GM18873 (cell line): ENCODE data around the gene UBL4A.
"Not testable (repeated sequence)": the region's sequence is repeated elsewhere in the genome, so short reads cannot be mapped to it uniquely, and the experiment has no call there.

Source experiments
- ATAC-seq: cut with Tn5 transposase; IDR thresholded peaks from one replicate; pipeline ENCODE4 v1.9.1; 2021; ENCODE audit warnings: mild to moderate bottlenecking, moderate library complexity, moderate number of reproducible peaks; ENCODE audit not compliant: unreplicated experiment, low FRiP score

Gene UBL4A

GRCh38 chrX:154509455-154509854 is 23.0 kb upstream of the UBL4A start:
- no peak for ATAC-seq

- no peak for ATAC-seq
Measured at GRCh38 chrX:154508384-154508745, 21.9 kb upstream of the UBL4A start.

GRCh38 chrX:154507673-154508383 is 21.4 kb upstream of the UBL4A start:
- ATAC-seq = no peak

GRCh38 chrX:154506483-154507332 is 20.3 kb upstream of the UBL4A start:
- ATAC-seq = no peak

GRCh38 chrX:154505734-154506133 is 19.3 kb upstream of the UBL4A start:
- no peak for ATAC-seq

- no peak for ATAC-seq
Measured at GRCh38 chrX:154502989-154503388, 16.6 kb upstream of the UBL4A start.

DNA sequence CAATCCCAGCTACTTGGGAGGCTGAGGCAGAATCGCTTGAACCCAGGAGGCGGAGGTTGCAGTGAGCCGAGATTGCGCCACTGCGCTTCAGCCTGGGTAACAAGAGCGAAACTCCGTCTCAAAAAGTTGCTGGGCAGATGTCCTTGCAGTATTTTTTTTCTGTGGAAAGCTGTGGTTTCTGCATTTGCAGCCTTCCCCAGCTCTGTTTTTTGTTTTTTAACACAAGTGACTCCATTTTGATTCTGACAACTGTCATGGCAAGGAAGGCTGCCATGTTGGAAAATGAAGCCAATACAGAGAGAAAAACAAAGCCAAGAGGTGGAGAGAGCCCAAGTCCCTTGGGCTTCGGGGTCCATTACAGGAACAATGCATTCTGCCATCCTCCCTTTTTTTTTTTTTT is 15.7 kb upstream of the UBL4A start:
- ATAC-seq = no peak

GRCh38 chrX:154501423-154501822 is 15.0 kb upstream of the UBL4A start:
- ATAC-seq = not testable (repeated sequence)

DNA sequence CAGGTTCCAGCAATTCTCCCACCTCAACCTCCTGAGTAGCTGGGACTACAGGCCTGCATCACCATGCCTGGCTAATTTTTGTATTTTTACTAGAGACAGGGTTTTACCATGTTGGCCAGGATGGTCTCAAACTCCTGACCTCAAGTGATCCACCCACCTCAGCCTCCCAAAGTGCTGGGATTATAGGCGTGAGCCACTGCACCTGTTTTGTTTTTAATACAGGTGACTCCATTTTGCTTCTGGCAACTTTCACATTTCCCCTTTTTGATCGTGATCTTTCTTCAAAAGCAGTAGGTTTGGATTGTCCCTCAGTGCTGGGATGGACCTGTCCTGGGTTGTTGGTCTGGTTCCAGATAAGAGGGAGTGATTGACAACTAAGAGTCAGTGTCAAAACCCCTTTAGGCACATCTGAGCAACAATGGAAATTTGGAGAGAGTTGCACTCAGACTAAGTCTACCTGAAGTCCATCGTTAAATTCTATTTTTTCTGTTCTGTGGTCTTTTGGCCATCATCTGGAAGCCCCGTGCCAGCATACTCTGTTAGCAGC is 10.2 kb upstream of the UBL4A start:
- ATAC-seq = not testable (repeated sequence)

- ATAC-seq = no peak
Measured at GRCh38 chrX:154495472-154495922, 9.1 kb upstream of the UBL4A start.

DNA sequence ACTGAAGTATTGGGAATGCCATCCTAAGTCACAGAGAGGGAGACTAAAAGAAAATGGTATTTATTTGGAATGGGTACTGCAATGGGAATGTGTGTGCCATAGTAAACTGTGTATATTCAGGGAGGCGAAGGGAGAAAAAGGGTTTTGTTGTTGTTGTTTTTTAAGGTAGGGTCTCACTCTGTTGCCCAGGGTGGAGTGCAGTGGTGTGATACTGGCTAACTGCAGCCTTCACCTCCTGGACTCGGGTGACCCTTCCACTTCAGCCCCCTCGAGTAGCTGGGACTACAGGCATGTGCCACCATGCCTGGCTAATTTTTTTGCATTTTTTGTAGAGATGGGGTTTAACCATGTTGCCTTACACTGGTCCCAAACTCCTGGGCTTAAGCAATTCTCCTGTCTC is 8.3 kb upstream of the UBL4A start:
- no peak for ATAC-seq

DNA sequence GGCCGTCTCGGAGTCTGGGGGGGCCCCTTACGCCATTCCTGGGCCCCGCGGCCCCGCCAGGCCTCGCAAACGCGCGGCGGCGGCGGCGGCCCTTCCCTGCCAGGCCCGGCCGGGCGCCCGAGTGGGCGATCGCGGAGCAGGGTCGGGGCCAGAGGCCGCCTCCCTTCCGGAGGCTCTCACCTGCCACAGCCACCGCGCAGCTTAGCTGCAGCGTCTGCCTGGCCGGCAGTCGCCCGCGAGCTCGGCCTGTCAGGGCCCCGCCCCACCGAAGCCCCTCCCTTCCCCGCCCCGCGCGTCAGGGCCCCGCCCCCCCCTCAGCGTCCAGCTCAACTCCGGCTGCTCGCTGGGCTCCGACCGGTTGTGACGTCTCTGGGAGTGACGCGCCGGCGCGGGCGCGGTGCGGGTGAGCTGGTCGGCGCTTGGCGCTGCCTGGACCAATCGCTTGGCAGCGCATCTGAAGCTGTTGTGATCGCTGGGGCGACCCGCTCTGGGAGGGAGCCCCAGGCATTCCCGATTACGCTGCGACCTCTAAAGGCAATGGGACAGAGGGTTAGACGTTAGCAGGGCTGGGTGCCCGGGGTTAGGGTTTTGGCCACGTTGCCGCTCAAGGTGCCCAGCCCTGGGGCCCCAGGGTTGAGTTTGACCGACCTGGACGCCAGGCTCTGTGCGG is 4.1 kb upstream of the UBL4A start, which contains the start of gene SLC10A3:
Gene SLC10A3 (minus strand): TSS at position 216 of the 670 bp plus-strand sequence. CDS start 1,689 bp downstream, outside the sequence.
- peak; percentile 52 for ATAC-seq

- peak; percentile 1 for ATAC-seq
Measured at GRCh38 chrX:154490021-154490413, 3.6 kb upstream of the UBL4A start.

DNA sequence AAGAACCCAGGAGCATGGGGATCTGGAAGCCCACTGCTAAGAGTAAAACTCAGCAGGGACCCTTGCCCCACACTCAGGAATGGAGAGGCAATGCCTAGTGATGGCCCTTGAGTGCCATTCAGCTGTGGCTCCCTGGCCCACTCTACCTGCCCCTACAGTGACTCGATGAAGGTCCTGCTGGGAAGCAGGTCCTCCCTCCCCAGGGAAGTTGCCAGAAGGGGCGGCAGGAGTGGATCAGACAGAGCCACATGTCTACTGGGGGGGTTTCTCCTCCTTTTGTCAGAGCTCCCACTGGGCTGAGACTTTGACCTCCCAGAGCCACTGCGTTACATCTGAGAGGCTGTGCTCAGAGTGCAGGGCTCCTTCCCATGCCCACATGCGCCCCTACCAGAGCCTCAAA is 2.8 kb upstream of the UBL4A start:
- ATAC-seq = no peak

DNA sequence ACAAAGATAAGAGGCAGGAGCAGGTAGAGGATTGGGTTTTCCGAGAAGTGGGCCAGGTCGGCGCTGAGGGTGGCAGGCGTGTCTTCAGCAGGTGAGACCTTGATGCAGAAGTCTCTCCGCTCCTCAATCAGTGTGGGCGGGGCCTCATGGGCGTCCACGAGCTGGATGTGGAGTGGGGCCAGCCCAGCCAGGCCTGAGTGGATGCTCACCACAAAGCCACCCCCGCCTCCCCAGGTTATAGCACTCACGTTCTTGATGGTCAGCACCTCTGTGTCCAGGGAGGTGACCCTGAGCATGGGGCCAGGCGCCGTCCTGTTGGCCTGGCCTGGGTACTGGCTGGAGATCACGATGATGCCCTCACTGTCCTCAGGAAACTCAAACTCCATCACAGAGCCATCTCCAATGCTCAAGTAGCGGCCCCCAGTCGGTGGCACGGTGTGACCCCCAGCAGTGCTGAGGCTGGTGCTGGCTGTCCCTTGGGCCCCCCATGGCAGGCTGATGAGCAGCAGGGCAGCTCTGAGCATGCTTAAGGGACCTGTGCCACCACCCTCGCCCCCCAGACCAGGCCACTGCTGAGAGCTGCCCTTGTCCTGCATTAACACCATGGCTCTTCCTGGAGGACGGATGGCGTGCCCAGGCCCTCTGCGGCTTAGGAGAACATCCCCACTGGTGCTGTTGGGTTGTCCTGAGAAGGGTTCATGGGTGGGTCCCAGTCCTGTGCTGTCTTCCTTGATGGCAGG is 2.1 kb upstream of the UBL4A start:
- no peak for ATAC-seq

- ATAC-seq = no peak
Measured at GRCh38 chrX:154487518-154488290, 1.3 kb upstream of the UBL4A start.

DNA sequence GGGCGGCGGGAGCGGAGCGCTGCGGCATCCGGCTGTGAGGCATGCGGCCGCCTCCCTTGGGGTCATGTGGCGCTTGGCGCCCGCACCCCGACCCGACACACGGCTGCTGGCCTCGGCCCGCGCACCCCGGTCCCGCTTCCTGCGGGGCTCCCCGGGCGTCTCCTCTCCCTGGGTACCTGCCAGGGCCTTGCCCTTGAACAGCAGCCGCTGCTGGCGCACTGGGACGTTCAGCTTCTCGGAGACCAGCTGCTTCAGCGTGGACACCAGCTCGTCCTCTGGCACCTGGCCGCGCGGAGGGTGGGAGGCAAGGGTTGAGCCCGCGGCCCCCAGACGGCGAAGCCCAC is 391 bp downstream of the UBL4A start:
- no peak for ATAC-seq

- ATAC-seq = no peak
Measured at GRCh38 chrX:154485150-154486051, 1.0 kb downstream of the UBL4A start.
